Cardiac muscle cell (in vitro differentiated cells and primary cell): ENCODE results near the gene CXCL9. TPM values are rescaled to one million over a fixed set of nuclear protein-coding genes. Genes with fewer than 3 reads are reported as not detected.
A peak's percentile ranks its signal among the peaks of the same experiment; 100 is the strongest.

Experiments used
- DNase-seq, 2 donors: peaks; one replicate each; pipeline versions ENCODE4 v3.0.0 to v3.0.0-alpha.2; 2010 to 2017; ENCODE audit warnings: low read depth in 1 of 2, low spot score in 1 of 2
- H3K27ac ChIP-seq: fragments of 200-600 bp; sonication (generic); 2 replicates; pipeline ENCODE4 v1.5.1; 2016
- H3K27me3 ChIP-seq: fragments of 200-600 bp; sonication (generic); 2 replicates; pipeline ENCODE4 v1.6.0; 2016; ENCODE audit warnings: control low read depth
- H3K36me3 ChIP-seq: fragments of 200-600 bp; sonication (generic); 2 replicates; pipeline ENCODE4 v1.5.1; 2016; ENCODE audit warnings: control low read depth
- H3K4me1 ChIP-seq: fragments of 200-600 bp; sonication (generic); 2 replicates; pipeline ENCODE4 v1.8.1; 2017; ENCODE audit warnings: low read depth, mild to moderate bottlenecking, mixed run types
- H3K4me3 ChIP-seq: fragments of 200-600 bp; sonication (generic); 2 replicates; pipeline ENCODE4 v1.5.1; 2016; ENCODE audit warnings: mild to moderate bottlenecking
- H3K9me3 ChIP-seq: fragments of 200-600 bp; sonication (generic); 2 replicates; pipeline ENCODE4 v1.5.1; 2017; ENCODE audit warnings: low read depth, mild to moderate bottlenecking, control low read depth
- polyA plus RNA-seq: library from polyadenylated mRNA; unstranded; fragments of >200 nt; fragmentation: Nextera tagmentation; extraction: Ambion mirVana; gene quantifications from 2 replicates; pipeline ENCODE4 v1.2.1, GENCODE V29; 2016
- total RNA-seq: library from RNA; depleted of rRNA; stranded (reverse); fragments of >200 nt; gene quantifications from 2 replicates; pipeline ENCODE4 v1.2.3, GENCODE V29; 2016
- TF ChIP-seq, protein P1 (sequence below): IDR thresholded peaks from 2 replicates; pipeline ENCODE4 v1.5.1; 2012; ENCODE audit warnings: low read depth, mild to moderate bottlenecking, low read length

Gene CXCL9
- total and polyA plus RNA-seq, 2 experiments from 2014 or later = not detected

GRCh38 chr4:76016393-76016792, 9.1 kb upstream of the CXCL9 start:
- TF ChIP-seq, protein P1, sequence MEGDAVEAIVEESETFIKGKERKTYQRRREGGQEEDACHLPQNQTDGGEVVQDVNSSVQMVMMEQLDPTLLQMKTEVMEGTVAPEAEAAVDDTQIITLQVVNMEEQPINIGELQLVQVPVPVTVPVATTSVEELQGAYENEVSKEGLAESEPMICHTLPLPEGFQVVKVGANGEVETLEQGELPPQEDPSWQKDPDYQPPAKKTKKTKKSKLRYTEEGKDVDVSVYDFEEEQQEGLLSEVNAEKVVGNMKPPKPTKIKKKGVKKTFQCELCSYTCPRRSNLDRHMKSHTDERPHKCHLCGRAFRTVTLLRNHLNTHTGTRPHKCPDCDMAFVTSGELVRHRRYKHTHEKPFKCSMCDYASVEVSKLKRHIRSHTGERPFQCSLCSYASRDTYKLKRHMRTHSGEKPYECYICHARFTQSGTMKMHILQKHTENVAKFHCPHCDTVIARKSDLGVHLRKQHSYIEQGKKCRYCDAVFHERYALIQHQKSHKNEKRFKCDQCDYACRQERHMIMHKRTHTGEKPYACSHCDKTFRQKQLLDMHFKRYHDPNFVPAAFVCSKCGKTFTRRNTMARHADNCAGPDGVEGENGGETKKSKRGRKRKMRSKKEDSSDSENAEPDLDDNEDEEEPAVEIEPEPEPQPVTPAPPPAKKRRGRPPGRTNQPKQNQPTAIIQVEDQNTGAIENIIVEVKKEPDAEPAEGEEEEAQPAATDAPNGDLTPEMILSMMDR = no peak
- Histone ChIP-seq H3K4me3 (no peak overlapping the region), H3K4me1 (no peaks in the 10 kb centered on the region), H3K27ac (no peak overlapping the region), H3K27me3 (no peaks in the 10 kb centered on the region), H3K36me3 (no peaks in the 10 kb centered on the region), H3K9me3 (no peaks in the 10 kb centered on the region)
- no peak for DNase-seq

GRCh38 chr4:76013540-76013939, 6.2 kb upstream of the CXCL9 start:
- TF ChIP-seq, protein P1 = no peak
- Histone ChIP-seq H3K27me3 (no peaks in the 10 kb centered on the region), H3K27ac (no peak overlapping the region), H3K36me3 (no peaks in the 10 kb centered on the region), H3K4me1 (no peaks in the 10 kb centered on the region), H3K4me3 (no peak overlapping the region), H3K9me3 (no peaks in the 10 kb centered on the region)
- no peak for DNase-seq

DNA sequence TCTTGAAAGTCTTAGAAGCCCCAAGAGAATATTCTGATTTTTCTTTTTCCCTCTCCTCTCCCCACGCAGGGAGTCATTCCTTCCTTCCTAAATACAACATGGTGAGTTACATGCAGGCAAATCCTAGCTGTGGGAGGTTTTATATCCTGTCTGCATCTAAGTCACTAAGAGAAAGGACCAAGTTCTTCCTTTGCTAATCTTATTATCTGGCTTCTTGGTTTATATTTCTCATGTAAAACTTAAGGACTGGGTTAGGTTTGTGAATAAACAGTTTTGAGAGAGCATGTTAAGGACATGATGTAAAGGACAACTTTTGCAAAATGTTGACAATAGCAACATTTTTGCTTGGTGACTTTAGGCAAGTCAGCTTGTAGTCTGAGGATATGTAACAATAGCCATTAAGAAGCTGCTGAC, 5.1 kb upstream of the CXCL9 start:
- Histone ChIP-seq H3K9me3 (no peaks in the 10 kb centered on the region), H3K4me3 (no peak overlapping the region), H3K27ac (no peak overlapping the region), H3K27me3 (no peaks in the 10 kb centered on the region), H3K36me3 (no peaks in the 10 kb centered on the region), H3K4me1 (no peaks in the 10 kb centered on the region)
- TF ChIP-seq, protein P1 = no peak
- DNase-seq = peak in 1 of 2 donors; percentile 13

DNA sequence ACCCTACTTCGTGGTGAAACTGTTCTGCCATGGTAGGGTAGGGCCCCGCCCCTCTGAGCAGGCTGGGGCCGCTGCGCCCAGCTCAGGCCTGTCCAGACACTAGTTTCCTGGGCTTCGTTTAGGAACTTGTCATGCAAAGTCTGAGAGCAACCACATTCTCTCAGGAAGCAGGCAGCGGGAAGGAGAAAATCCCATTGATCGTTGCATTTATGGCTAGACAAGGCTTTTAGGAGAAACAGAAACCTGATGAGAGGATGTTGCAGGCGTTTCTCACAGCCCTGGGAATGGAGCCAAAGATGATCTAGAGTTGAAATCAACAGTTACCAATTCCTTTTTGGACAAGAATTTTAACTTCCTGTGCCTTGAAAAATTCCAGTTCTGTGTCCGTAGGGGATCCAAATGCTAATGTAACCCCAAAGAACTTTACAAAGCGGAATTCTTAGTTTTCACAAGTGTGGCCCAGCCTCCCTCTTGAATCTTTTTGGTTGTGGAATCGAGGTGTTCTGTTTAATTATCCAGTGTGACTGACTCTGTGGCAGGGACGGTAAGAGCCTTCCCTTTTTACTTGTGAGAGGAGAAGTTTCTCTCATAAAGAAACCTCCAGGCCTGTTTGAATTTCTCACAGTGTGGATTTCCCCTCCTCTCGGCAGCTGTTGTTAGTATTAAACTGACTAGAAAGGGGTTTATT, 4.5 kb upstream of the CXCL9 start:
- H3K27ac ChIP-seq = no peak overlapping the region
- H3K9me3 ChIP-seq = no peaks in the 10 kb centered on the region
- peak in 1 of 2 donors; percentile 77 for DNase-seq
- H3K4me3 ChIP-seq = no peak overlapping the region
- TF ChIP-seq, protein P1 = no peak
- no peaks in the 10 kb centered on the region for H3K36me3 ChIP-seq
- peaks cover under 1% of the 10 kb centered on the region for H3K27me3 ChIP-seq
- H3K4me1 ChIP-seq = no peaks in the 10 kb centered on the region

DNA sequence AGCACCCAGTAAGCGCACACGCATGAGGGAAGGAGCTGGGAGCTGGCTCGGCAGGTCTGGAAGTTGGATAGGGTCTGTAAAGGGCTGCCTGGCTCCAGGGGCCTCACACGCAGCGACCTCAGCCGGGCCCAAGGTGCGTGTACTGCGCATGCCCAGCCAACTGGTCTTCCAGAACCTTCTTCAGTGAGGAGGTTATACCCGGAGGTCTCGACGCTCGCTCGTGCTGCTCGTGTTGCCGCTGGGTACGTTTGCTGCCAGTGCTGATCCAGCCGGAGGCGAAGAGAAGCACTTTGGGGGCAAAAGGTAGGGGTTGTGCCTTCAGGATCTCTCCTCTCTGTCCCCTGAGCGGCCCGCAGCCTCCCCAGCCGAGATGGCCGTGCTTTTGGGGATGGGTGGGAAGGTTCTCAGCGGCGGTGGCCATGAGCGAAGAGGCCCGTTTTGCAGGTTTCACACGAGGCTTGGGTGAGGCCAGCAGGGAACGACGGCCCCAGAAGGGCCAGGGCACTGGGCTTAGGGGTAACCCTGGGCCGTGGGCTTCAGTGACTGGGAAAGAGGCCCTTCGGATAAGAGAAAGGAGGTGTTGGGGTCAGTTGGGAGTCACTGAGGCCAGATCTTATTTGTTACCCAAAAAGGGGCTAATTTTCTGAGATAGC, 3.8 kb upstream of the CXCL9 start:
- no peaks in the 10 kb centered on the region for H3K36me3 ChIP-seq
- DNase-seq = no peak
- TF ChIP-seq, protein P1 = no peak
- no peak overlapping the region for H3K4me3 ChIP-seq
- no peaks in the 10 kb centered on the region for H3K9me3 ChIP-seq
- no peaks in the 10 kb centered on the region for H3K4me1 ChIP-seq
- no peak overlapping the region for H3K27ac ChIP-seq
- peaks cover 2% of the 10 kb centered on the region for H3K27me3 ChIP-seq
